Epithelial cell of esophagus (primary cell): Measurements from ENCODE around the gene U2AF1L4.
"Not testable (repeated sequence)": the region's sequence is repeated elsewhere in the genome, so short reads cannot be mapped to it uniquely, and the experiment has no call there.

Experiments
- DNase-seq: peaks from one replicate; pipeline ENCODE4 v3.0.0; 2010; ENCODE audit warnings: low read depth
- H3K4me3 ChIP-seq: 2 replicates; pipeline ENCODE4 v1.5.1; 2011; ENCODE audit warnings: mild to moderate bottlenecking, low read length, control low read depth
- TF ChIP-seq, protein P1 (sequence below): IDR thresholded peaks from 2 replicates; pipeline ENCODE4 v1.5.1; 2011; ENCODE audit warnings: low read depth, mild to moderate bottlenecking, low read length, control low read depth, inconsistent platforms; ENCODE audit not compliant: insufficient read depth; ENCODE audit errors: missing control alignments

U2AF1L4 gene

GRCh38 chr19:35773020-35773806, 28.0 kb upstream of the U2AF1L4 start:
- TF ChIP-seq, protein P1, sequence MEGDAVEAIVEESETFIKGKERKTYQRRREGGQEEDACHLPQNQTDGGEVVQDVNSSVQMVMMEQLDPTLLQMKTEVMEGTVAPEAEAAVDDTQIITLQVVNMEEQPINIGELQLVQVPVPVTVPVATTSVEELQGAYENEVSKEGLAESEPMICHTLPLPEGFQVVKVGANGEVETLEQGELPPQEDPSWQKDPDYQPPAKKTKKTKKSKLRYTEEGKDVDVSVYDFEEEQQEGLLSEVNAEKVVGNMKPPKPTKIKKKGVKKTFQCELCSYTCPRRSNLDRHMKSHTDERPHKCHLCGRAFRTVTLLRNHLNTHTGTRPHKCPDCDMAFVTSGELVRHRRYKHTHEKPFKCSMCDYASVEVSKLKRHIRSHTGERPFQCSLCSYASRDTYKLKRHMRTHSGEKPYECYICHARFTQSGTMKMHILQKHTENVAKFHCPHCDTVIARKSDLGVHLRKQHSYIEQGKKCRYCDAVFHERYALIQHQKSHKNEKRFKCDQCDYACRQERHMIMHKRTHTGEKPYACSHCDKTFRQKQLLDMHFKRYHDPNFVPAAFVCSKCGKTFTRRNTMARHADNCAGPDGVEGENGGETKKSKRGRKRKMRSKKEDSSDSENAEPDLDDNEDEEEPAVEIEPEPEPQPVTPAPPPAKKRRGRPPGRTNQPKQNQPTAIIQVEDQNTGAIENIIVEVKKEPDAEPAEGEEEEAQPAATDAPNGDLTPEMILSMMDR, result no peak
- no peak overlapping the region for H3K4me3 ChIP-seq
- peak; percentile 80 for DNase-seq

DNA sequence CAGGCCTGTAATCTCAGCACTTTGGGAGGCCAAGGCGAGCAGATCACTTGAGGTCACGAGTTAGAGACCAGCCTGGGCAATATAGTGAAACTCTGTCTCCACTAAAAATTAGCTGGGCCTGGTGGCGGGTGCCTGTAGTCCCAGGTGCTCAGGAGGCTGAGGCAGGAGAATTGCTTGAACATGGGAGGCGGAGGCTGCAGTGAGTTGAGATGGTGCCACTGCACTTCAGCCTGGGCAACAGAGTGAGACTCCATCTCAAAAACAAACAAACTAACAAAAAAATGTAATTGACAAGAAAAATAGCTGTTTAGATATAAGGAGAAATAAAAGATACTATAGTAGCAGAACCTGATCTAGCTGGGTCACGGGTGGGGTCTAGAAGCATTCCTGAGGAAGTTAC, 27.1 kb upstream of the U2AF1L4 start:
- DNase-seq, H3K4me3 ChIP-seq: not testable (repeated sequence)

- no peak for DNase-seq
- H3K4me3 ChIP-seq, result no peak overlapping the region
- TF ChIP-seq, protein P1, result no peak
These were observed 22.8 kb upstream of the U2AF1L4 start for GRCh38 chr19:35768082-35768421.

DNA sequence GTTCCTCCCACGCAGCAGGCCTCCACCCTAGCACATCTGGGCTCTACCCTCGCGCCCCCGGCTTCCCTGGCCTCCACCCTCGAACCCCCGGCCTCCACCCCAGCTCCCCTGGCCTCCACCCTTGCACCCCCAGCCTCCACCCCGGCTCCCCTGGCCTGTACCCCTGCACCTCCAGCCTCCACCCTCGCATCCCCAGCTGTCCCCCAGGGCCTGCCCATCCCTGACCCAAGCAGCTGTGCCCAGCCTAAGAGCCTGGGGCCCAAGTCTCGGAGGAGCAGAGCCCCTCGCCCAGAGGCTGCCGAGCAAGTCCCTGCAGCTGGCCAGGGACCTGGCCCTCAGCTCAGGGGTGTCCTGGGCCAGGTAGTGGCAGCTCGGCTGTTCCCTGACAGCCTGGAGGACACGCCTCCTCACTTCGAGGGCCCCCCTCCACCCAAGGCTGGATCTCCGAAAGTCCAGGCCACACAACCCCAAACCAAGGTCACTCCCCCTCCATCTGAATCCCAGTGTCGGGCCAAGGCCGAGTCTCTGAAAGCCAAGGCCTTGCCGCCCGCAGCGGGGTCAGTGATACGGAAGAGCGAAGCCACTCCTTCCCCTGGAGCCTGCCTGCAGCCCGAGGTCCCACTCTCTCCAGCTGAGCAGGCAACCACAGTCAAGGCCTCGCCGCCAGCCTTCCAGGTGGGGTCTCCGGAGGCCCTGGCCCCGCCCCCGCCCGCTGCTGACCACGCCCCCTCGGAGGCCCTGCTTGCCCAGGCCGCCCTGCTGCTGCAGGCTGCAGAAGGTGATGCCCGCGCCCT, 22.3 kb upstream of the U2AF1L4 start:
- no peak for DNase-seq
- TF ChIP-seq, protein P1, result no peak
- no peak overlapping the region for H3K4me3 ChIP-seq

DNA sequence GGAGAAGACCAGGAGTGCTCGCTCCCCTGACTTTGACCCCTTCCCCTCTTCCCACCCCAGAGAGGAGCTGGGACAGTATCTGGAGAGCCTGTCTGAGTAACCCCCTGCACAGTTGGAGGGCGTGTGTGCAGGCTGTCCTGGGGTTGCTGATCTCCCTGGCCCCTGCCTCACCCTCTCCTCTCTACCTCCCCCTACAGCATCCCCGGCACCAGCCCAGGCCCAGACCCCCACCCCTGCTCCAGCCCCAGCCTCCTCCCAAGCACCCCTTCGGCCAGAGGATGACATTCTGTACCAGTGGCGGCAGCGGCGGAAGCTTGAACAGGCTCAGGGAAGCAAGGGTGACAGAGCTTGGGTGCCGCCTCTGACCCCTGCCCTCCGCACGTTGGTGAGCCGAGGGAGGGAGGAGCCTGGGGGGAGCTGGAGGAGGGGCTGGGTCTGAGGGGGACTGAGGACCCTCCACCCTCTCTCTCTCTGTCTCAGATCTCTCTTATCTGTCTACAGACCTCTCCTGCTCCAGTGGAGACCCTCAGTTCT, 21.4 kb upstream of the U2AF1L4 start:
- TF ChIP-seq, protein P1, result no peak
- no peak for DNase-seq
- H3K4me3 ChIP-seq, result no peak overlapping the region

- no peak for DNase-seq
- no peak overlapping the region for H3K4me3 ChIP-seq
- TF ChIP-seq, protein P1, result no peak
These were observed 19.5 kb upstream of the U2AF1L4 start for GRCh38 chr19:35764432-35765315.
